K562 (cell line): Measurements from ENCODE around the gene UCP3. TPM values are rescaled to one million over a fixed set of nuclear protein-coding genes. Genes with fewer than 3 reads are reported as not detected.

Experiments
- ATAC-seq: fragments of 200-7000 bp; cut with Tn5 transposase; 3 replicates; pipeline ENCODE4 v1.9.1; 2020; ENCODE audit warnings: moderate library complexity
- BruUV-seq: library from RNA; stranded (reverse); fragments of 400-500 nt; replicated peaks from 2 replicates; lab custom pipeline; 2021; lab: Mats Ljungman, UMichigan
- CTCF ChIA-PET: fragments of 300-600 bp; formaldehyde crosslinking; extraction: SDS; loops from one replicate; lab custom pipeline; 2021; ENCODE audit warnings: low intra/inter-chr PET ratio; lab: Yijun Ruan, JAX
- POLR2A ChIA-PET: fragments of 300-600, 350-650 bp; sonication (Branson Sonifier 250); formaldehyde crosslinking; extraction: SDS; loops from one replicate; lab custom pipeline; 2021; ENCODE audit warnings: antibody characterized with exemption, inconsistent platforms; lab: Yijun Ruan, JAX
- DNase-seq, 4 experiments: peaks; one replicate each; pipeline versions ENCODE4 v3.0.0 to v3.0.0-alpha.2; 2011 to 2018; ENCODE audit warnings: low spot score in 3 of 4, mixed read lengths in 3 of 4; ENCODE audit errors: extremely low read depth in 1 of 4
- FAIRE-seq: peaks from 2 replicates; lab custom pipeline; 2011; peaks lifted over from hg19 to GRCh38; lab: Jason Lieb, UNC
- H2AFZ ChIP-seq: 2 replicates; pipeline ENCODE4 v1.6.0; 2011; ENCODE audit warnings: low read depth, low read length, control low read depth, inconsistent platforms
- H3K27ac ChIP-seq: fragments of 200-600 bp; 3 replicates; pipeline ENCODE4 v1.8.0; 2011; ENCODE audit warnings: low read depth, mild to moderate bottlenecking, control low read depth, inconsistent platforms, low read length, moderate library complexity, mixed read lengths; ENCODE audit errors: extremely low read depth
- H3K27me3 ChIP-seq, 2 experiments: fragments of 300-600 bp in 1 of 2; 2 replicates in 1 of 2; 3 replicates in 1 of 2; pipeline versions ENCODE4 v1.6.0 to v1.8.0; 2011; ENCODE audit warnings: inconsistent platforms in 2 of 2, low read length in 2 of 2, mild to moderate bottlenecking in 1 of 2, mixed read lengths in 1 of 2, moderate library complexity in 1 of 2; ENCODE audit not compliant: control insufficient read depth in 2 of 2, insufficient read depth in 2 of 2
- H3K36me3 ChIP-seq: fragments of 300-600 bp; 3 replicates; pipeline ENCODE4 v1.8.0; 2011; ENCODE audit warnings: mild to moderate bottlenecking, low read length, inconsistent platforms; ENCODE audit not compliant: control insufficient read depth, insufficient read depth
- H3K4me1 ChIP-seq, 2 experiments: fragments of 200-600 bp in 1 of 2; replicated peaks in 1 of 2; 2 replicates in 1 of 2; 3 replicates in 1 of 2; pipeline versions ENCODE4 v1.5.1 to v1.8.0; 2011; ENCODE audit warnings: inconsistent platforms in 2 of 2, low read length in 2 of 2, mild to moderate bottlenecking in 1 of 2, mixed read lengths in 1 of 2, moderate library complexity in 1 of 2; ENCODE audit not compliant: control insufficient read depth in 2 of 2, insufficient read depth in 2 of 2
- H3K4me2 ChIP-seq: 2 replicates; pipeline ENCODE4 v1.6.1; 2011; ENCODE audit warnings: low read length, control low read depth, inconsistent platforms, mixed read lengths; ENCODE audit not compliant: insufficient read depth
- H3K4me3 ChIP-seq: fragments of 200-600 bp; sonication (generic), shearing (Covaris generic); 2 replicates; pipeline ENCODE4 v1.5.1; 2016; ENCODE audit warnings: control low read depth, inconsistent platforms
- H3K79me2 ChIP-seq: fragments of 200-600 bp; 3 replicates; pipeline ENCODE4 v1.8.0; 2011; ENCODE audit warnings: low read length, inconsistent platforms; ENCODE audit not compliant: control insufficient read depth, insufficient read depth
- H3K9ac ChIP-seq, 2 experiments: 2 replicates each; pipeline versions ENCODE4 v1.6.0 to v1.6.1; 2011; ENCODE audit warnings: low read depth in 2 of 2, low read length in 2 of 2, control low read depth in 1 of 2, inconsistent platforms in 1 of 2, mild to moderate bottlenecking in 1 of 2, mixed read lengths in 1 of 2; ENCODE audit not compliant: insufficient read depth in 1 of 2
- H3K9me1 ChIP-seq: one replicate; pipeline ENCODE4 v1.6.0; 2011; ENCODE audit warnings: inconsistent platforms, mild to moderate bottlenecking, low read length, moderate library complexity; ENCODE audit not compliant: control insufficient read depth, insufficient read depth
- H3K9me3 ChIP-seq: replicated peaks from 2 replicates; pipeline ENCODE4 v1.5.1; 2011; ENCODE audit warnings: low read depth, low read length, inconsistent platforms; ENCODE audit not compliant: control insufficient read depth, insufficient read depth
- H4K20me1 ChIP-seq: replicated peaks from 2 replicates; pipeline ENCODE4 v1.6.1; 2011; ENCODE audit warnings: low read length, inconsistent platforms, mixed read lengths; ENCODE audit not compliant: control insufficient read depth, insufficient read depth
- ATF7 ChIP-seq: fragments of 450-650 bp; IDR thresholded peaks from 2 replicates; pipeline ENCODE4 v1.7.1; 2014; ENCODE audit warnings: mild to moderate bottlenecking, moderate library complexity
- MYC ChIP-seq, 2 experiments: fragments of 250-450 bp in 1 of 2; sonication (Bioruptor Pico) in 1 of 2; IDR thresholded peaks; 2 replicates each; pipeline versions ENCODE4 v1.5.1 to v1.6.1; 2012 to 2021; ENCODE audit warnings: low read depth in 2 of 2, borderline replicate concordance in 1 of 2, improper control_type of control experiment in 1 of 2, low read length in 1 of 2, mild to moderate bottlenecking in 1 of 2, moderate library complexity in 1 of 2
- PHF20 ChIP-seq: fragments of 450-650 bp; IDR thresholded peaks from 2 replicates; pipeline ENCODE4 v1.6.1; 2018; ENCODE audit not compliant: partially characterized antibody
- ZNF239 ChIP-seq: fragments of 250-450 bp; sonication (Bioruptor Pico); IDR thresholded peaks from 2 replicates; pipeline ENCODE4 v1.4.0; 2020; ENCODE audit warnings: mild to moderate bottlenecking
- WGBS: fragments of 100-300 bp; shearing (Covaris generic); methylation state at CpG from one replicate; pipeline ENCODE4 v1.1.6; 2016; ENCODE audit warnings: low coverage, mixed read lengths; ENCODE audit not compliant: insufficient coverage; ENCODE audit errors: missing lambda C conversion rate; 5-methylcytosine and 5-hydroxymethylcytosine counted together
- in situ Hi-C: fragments of 300-500 bp; cut with MboI; formaldehyde crosslinking; loops from 4 replicates; pipeline ENCODE4 v1.15.0; 2018; ENCODE audit warnings: inconsistent platforms, mixed read lengths
- intact Hi-C: fragments of 100-400 bp; cut with micrococcal nuclease; formaldehyde crosslinking; loops from 2 replicates; pipeline ENCODE4 v1.14.2; 2022
- polyA plus RNA-seq, 8 experiments: library from polyadenylated mRNA; depleted of rRNA in 4 of 8; stranded (reverse) in 5 of 8; unstranded in 3 of 8; fragments of >200 nt; fragmentation: Nextera tagmentation in 2 of 8; fragmentation: Illumina TruSeq in 1 of 8; extraction: Ambion mirVana in 2 of 8; extraction: Trizol in 1 of 8; gene quantifications; 2 replicates each; pipeline versions ENCODE4 v1.2.1 to v1.2.3, GENCODE V29; 2011 to 2014; ENCODE audit warnings: inconsistent platforms in 1 of 8, missing spikeins in 1 of 8
- total RNA-seq, 7 experiments: library from RNA; depleted of rRNA in 6 of 7; stranded (reverse); fragments of >200 nt in 6 of 7; fragmentation: Illumina TruSeq in 2 of 7; extraction: Trizol in 2 of 7; gene quantifications; 2 replicates each; pipeline versions ENCODE4 v1.2.1 to v1.2.3, GENCODE V29; 2011 to 2021; ENCODE audit warnings: low replicate concordance in 1 of 7
- TF ChIP-seq, protein P1 (sequence below), 2 experiments: IDR thresholded peaks in 1 of 2; conservative IDR thresholded peaks in 1 of 2; 2 replicates each; pipeline ENCODE4 v1.6.1; 2016; ENCODE audit warnings: low read depth in 2 of 2, mild to moderate bottlenecking in 1 of 2, missing compliant biosample characterization in 1 of 2, missing genetic modification characterization in 1 of 2, moderate library complexity in 1 of 2
- TF ChIP-seq, protein P2 (sequence below): fragments of 450-650 bp; IDR thresholded peaks from 2 replicates; pipeline ENCODE4 v1.6.1; 2017; ENCODE audit warnings: antibody characterized with exemption, mild to moderate bottlenecking
- TF ChIP-seq, protein P3 (sequence below), 3 experiments: fragments of 200-800 bp in 1 of 3; fragments of 250-450 bp in 1 of 3; fragments of 450-650 bp in 1 of 3; sonication (Bioruptor Pico) in 1 of 3; sonication (Bioruptor generic) in 1 of 3; formaldehyde crosslinking in 1 of 3; IDR thresholded peaks; 2 replicates each; pipeline versions ENCODE4 v1.6.1 to v1.8.0; 2016 to 2022; ENCODE audit warnings: mild to moderate bottlenecking in 2 of 3, missing genetic modification characterization in 2 of 3, missing compliant biosample characterization in 1 of 3, moderate library complexity in 1 of 3

UCP3 gene
- total and polyA plus RNA-seq, 9 of the 15 experiments (the other 6 are each of a cell fraction or from before 2014, with no cell fraction given), result 0.05 to 0.65 (median 0.25) TPM; not detected in 2

DNA sequence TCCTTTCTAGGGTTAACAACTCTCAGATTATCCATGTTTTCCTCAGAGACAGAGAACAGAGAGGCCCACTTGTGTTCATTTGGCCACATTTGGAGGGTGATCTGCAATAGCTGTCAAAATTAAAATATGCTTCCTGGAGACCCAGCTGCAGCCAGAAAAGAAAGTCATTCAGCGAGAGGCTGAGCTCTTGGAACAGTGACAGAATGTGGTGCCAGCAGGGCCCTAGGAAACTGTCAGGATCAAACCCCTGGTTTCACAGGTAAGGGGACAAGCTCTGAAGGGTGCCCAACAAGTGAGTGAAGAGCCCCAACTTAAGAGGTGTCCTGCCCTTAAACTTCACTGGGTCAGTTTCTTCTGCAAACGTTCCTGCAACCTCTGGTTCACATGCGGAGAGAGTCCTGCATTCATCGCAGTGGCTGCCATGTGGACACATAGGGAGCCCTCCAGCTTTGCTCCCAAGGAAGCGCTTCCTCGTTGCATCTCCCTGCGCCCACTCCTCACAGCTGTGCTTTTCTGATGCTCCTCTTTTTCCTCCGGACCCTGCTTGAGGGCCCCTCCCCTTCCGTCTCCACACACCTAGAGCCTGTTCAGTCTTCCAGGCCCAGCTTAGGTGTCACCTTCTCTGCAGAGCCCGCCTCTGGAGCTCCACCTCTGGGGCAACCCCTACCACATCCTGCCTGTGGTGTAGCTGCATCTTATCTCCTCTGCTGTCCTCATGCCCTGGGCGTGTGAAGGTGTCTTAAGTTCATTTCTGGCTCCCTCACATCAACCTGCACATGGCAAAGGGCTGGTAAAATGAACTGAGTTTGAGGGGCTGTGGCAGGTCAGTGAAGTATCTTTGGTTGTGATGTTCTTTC is 3.9 kb downstream of the UCP3 start:
- Histone ChIP-seq H2AFZ (peak overlapping the region; percentile 44; the same call in 1 of the 2 replicates), H3K27me3 (no peaks in the 10 kb centered on the region), H3K9me1 (no peaks in the 10 kb centered on the region), H3K9me3 (no peaks in the 10 kb centered on the region), H3K9ac (peak overlapping the region in 1 of 2 experiments; percentile 67; a peak in 2 of 4 replicates), H3K36me3 (no peaks in the 10 kb centered on the region), H3K27ac (no peak overlapping the region), H3K4me1 (peaks cover 32 to 45% of the 10 kb centered on the region in 2 experiments), H3K79me2 (no peaks in the 10 kb centered on the region), H3K4me3 (no peak overlapping the region), H3K4me2 (no peak overlapping the region), H4K20me1 (no peaks in the 10 kb centered on the region)
- peak; percentile 60 for FAIRE-seq
- peak; percentile 45 to 57 (median 52) for DNase-seq
- in situ Hi-C loops (no loop called here), intact Hi-C loops (no loop called here)
- ATAC-seq, result peak; percentile 40
- 49% methylated on average over 9 of the region's 11 CpGs for WGBS
- BruUV-seq, result no TSS peak
- ChIA-PET POLR2A (interaction anchor here (0.8 to 1.4 kb wide), 2 partner anchors 21 to 206 kb away, joined by 4 to 7 read pairs; partner anchors contain the start of gene UCP2), CTCF (no interaction called here)
- TF ChIP-seq, protein P1, sequence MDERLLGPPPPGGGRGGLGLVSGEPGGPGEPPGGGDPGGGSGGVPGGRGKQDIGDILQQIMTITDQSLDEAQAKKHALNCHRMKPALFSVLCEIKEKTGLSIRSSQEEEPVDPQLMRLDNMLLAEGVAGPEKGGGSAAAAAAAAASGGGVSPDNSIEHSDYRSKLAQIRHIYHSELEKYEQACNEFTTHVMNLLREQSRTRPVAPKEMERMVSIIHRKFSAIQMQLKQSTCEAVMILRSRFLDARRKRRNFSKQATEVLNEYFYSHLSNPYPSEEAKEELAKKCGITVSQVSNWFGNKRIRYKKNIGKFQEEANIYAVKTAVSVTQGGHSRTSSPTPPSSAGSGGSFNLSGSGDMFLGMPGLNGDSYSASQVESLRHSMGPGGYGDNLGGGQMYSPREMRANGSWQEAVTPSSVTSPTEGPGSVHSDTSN (CRISPR knock-in tag; IDR thresholded peaks at IDR 0.05; ENCODE audit: low read depth), result no peak
- TF ChIP-seq, protein P1 (tag; conservative IDR thresholded peaks at IDR 0.05; ENCODE audit: low read depth), result peak; percentile 51
- no peak for TF ChIP-seq MYC (IDR thresholded peaks at IDR 0.05; ENCODE audit: low read depth, low read length)
- TF ChIP-seq MYC (CRISPR knock-in tag; IDR thresholded peaks at IDR 0.05; ENCODE audit: borderline replicate concordance, low read depth), result no peak
- TF ChIP-seq ATF7, result no peak
- TF ChIP-seq PHF20, result no peak
- TF ChIP-seq, protein P2, sequence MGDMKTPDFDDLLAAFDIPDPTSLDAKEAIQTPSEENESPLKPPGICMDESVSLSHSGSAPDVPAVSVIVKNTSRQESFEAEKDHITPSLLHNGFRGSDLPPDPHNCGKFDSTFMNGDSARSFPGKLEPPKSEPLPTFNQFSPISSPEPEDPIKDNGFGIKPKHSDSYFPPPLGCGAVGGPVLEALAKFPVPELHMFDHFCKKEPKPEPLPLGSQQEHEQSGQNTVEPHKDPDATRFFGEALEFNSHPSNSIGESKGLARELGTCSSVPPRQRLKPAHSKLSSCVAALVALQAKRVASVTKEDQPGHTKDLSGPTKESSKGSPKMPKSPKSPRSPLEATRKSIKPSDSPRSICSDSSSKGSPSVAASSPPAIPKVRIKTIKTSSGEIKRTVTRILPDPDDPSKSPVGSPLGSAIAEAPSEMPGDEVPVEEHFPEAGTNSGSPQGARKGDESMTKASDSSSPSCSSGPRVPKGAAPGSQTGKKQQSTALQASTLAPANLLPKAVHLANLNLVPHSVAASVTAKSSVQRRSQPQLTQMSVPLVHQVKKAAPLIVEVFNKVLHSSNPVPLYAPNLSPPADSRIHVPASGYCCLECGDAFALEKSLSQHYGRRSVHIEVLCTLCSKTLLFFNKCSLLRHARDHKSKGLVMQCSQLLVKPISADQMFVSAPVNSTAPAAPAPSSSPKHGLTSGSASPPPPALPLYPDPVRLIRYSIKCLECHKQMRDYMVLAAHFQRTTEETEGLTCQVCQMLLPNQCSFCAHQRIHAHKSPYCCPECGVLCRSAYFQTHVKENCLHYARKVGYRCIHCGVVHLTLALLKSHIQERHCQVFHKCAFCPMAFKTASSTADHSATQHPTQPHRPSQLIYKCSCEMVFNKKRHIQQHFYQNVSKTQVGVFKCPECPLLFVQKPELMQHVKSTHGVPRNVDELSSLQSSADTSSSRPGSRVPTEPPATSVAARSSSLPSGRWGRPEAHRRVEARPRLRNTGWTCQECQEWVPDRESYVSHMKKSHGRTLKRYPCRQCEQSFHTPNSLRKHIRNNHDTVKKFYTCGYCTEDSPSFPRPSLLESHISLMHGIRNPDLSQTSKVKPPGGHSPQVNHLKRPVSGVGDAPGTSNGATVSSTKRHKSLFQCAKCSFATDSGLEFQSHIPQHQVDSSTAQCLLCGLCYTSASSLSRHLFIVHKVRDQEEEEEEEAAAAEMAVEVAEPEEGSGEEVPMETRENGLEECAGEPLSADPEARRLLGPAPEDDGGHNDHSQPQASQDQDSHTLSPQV, result 0 out of 2 replicates have a peak, but pooled peaks have one; percentile 28
- TF ChIP-seq, protein P3, sequence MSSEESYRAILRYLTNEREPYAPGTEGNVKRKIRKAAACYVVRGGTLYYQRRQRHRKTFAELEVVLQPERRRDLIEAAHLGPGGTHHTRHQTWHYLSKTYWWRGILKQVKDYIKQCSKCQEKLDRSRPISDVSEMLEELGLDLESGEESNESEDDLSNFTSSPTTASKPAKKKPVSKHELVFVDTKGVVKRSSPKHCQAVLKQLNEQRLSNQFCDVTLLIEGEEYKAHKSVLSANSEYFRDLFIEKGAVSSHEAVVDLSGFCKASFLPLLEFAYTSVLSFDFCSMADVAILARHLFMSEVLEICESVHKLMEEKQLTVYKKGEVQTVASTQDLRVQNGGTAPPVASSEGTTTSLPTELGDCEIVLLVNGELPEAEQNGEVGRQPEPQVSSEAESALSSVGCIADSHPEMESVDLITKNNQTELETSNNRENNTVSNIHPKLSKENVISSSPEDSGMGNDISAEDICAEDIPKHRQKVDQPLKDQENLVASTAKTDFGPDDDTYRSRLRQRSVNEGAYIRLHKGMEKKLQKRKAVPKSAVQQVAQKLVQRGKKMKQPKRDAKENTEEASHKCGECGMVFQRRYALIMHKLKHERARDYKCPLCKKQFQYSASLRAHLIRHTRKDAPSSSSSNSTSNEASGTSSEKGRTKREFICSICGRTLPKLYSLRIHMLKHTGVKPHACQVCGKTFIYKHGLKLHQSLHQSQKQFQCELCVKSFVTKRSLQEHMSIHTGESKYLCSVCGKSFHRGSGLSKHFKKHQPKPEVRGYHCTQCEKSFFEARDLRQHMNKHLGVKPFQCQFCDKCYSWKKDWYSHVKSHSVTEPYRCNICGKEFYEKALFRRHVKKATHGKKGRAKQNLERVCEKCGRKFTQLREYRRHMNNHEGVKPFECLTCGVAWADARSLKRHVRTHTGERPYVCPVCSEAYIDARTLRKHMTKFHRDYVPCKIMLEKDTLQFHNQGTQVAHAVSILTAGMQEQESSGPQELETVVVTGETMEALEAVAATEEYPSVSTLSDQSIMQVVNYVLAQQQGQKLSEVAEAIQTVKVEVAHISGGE (CRISPR knock-in tag; IDR thresholded peaks at IDR 0.05), result no peak
- TF ChIP-seq ZNF239 (CRISPR knock-in tag), result no peak
